NCI-H1417 (cell line): Measurements from ENCODE around the gene MSMO1.

Source experiments
- DNase-seq, 3 experiments: peaks; one replicate each; lab custom pipeline; 2025; lab: John Stamatoyannopoulos, UW

Gene MSMO1

DNA sequence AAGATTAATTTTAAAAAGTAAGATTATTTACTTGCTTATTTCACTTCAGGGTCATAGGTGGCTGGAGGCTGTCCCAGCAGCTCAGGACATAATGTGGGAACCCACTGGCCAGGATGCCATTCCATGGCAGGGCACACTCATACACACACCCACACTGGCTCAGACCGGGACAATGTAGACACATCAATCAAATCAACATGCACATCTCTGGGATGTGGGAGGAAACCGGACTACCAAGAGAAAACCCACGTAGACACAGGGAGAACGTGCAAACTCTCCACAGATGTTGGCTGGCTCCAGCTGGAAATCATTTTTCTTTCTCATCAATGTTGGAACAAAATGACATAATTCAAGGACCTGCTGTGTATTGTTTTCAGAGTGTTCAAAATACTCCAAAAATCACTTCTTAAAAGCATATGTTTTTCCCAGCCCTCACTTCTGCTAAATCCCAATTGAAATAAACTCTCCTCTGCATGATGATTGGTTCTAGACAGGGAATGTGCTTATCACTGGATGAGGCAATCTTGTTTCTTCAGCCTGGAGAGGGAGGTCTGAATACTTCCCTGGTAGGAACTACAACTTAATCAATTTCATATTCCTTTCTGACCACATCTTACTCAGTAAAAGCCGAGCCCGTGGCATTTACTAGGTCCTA, 32.7 kb downstream of the MSMO1 start:
- DNase-seq = no peak

DNA sequence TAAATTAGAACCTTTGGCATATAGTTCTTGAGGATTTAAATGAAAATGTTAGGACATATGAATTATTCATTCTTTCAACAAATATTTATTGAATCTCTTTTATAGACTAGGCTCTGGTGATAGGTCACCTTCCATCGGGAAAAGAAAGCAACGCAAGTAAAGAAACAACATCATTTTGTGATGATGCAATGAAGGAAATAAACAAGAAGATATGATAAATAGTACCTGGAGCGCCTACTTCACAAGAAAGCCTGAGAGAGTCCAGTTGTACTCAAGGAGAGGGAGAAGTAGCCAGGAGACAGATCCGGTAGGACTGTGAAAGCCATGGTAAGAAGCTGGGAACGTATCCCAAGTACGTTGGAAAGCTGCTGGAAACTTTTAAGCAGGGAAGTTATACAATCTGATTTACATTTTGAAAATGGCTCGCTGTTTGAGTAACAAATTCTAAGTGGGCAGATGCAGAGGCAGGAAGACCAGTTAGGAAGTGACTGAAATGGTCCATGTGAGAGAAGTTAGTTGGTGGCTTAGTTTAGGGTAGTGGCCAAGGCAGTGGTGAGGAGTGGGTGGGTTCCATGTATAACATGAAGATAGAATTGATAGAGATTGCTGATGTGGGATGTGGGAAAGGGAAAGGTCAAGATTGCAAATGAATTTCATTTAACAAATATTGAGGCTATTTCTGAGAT, 33.7 kb downstream of the MSMO1 start:
- no peak for DNase-seq

DNA sequence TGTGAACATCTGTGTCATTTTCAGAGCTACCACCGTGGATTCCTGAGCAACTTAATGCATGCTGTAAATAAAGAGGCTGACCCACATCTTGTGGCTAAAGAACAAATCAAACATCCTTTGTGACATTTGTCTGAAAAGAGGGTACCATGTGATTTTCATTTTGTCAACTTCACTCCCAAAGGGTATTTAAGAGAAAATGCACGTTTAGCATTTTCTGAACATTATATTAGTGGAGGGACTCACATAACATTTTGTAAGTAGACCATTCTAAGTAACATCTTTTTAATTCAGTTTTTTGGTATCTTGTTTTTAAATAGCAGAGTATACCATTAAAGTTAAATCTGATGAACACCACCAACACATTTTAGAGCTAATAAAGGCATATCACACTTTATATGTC, 34.3 kb downstream of the MSMO1 start:
- DNase-seq = no peak

DNA sequence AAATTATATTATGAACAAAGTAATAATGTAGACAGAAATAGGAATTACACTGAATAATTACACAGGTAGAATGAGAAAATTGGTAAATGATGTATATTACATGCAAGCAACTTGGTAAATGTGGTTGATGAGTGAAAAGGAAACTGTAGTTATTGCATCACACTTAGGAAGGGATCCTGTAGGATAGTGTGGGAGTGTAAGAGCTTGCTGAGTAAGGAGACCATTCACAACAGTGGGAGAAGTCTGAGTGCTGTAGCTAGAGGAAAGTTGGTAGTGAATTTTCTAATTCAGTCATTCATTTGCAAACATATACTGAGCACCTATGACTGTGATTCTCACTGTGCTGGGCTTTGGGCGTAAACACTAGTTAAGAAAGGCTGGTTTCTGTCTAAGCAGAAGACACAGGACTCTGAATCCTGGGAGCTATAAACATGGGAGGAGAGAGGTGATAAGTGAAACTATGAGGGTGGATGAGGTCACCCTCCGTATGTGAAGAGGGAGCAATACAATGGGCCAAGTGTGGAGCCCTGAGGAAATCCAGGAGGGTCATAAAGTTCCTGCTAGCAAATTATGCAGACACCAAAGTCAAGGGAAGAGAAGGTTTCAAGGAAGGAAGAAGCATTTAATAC, 37.1 kb downstream of the MSMO1 start:
- no peak for DNase-seq

DNA sequence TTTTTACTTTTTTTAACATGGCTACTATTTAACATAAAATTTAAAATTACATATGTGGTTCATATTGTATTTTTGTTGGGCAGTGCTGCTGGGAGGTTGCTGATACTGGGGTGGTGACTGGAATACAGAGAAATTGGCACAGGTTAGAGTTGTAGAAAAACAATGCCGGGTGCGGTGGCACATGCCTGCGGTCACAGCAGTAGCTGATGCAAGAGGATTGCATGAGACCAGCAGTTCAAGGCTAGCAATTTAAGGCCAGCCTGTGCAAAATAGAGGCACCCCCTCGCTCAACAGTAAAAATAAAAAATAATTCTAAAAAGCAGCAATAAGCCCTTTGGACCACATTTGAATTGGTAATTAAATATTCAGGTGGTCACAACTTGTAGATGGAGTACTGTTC, 39.6 kb downstream of the MSMO1 start:
- no peak for DNase-seq

DNA sequence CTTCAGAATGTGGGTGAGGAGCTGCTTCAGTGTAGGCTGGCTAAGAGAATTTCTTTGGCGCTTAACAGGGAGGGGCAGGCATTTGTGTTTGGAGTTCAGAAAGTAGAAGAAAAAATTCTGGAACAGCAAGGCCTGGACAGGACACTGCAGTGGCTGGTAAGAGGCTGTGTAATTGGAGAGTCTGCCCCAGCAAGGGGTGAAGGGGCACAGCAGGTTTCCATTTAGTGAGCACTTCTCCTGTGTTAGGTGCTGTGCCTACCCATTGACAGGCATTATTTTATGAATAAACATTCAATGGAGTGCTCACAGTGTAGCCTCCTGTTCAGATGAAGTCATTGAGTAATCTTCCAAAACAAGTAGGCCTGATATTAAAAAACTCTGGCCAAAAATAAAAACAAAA, 40.6 kb downstream of the MSMO1 start:
- DNase-seq = peak; percentile 36 to 77 (median 49)

DNA sequence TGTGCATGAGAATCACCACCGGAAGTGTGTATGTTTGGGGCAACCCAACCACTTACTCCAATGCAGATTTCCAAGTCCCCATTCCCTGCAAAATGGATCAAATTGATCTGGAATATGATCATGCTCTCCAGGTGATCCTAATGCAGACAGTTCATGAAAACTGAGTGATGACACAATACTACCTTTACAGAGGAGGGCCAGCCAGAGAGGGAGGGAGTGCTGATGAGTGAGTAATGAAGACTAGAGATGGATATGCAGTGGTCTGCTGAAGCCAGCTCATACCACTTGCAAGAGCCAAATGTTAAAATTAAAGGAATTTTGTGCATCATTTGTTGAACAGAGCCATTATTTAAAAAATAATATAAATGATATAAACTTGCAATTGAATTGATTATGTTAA, 41.1 kb downstream of the MSMO1 start:
- no peak for DNase-seq

DNA sequence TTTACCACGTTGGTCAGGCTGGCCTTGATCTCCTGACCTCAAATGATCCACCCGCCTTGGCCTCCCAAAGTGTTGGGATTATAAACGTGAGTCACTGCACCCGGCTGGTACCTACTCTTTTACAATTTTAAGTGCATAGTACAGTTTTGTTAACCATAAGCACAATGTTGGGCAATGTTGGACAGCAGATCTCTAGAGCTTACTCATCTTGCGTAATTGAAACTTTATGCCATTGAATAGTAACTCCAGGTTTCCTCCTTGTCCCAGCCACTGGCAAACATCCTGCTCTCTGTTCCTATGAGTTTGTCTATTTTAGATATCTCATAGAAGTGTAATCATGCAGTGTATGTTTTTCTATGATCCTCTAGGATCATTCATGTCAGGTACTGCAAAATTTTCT, 42.1 kb downstream of the MSMO1 start:
- no peak for DNase-seq

DNA sequence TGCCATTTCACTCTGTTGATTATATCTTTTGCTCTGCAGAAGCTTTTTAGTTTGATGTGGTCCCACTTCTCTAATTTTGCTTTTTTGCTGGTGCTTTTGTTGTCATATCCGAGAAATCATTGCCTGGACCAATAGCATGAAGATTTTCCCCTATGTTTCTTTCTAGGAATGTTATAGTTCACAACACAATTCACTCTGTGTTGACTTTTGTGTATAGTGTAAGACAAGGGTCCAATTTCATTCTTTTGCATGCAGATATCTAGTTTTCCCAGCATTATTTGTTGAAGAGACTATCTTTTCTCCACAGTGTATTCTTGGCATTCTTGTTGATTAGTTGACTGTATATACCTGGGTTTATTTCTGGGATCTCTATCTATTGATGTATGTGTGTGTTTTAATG, 43.1 kb downstream of the MSMO1 start:
- no peak for DNase-seq

DNA sequence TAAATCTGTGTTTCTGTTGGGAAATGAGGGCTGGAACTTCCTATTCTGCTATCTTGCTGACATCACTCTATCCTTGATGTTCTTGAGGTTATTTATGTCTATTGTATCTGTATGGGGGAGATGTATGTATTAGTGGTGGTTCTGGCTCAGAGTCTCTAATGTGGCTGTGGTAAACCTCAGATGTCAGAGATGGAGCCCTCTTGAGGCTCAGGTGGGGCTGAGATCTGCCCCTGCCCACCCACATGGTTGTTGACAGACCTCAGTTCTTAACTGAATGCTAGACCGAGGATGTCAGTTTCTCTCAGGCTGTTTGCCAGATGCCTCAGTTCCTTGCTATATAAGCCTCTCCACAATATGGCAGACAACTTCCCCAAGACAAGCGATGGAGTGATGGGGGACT, 48.0 kb downstream of the MSMO1 start:
- no peak for DNase-seq

DNA sequence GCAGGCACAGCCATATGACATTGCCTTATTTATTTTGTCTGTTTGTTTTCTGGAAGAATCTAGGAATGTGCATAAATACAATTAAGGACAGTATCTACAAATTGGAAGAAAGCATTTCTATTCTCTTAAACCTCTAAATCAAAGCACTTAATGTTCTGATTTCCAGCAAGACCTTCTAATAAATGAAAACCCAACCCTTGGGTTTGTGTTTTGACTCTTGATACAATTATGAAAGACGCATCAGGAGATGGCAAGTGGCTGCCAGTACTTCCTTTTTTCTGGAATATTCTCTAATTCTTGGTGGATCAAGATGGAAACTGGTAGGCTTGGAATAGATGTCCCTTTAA, 50.9 kb downstream of the MSMO1 start:
- DNase-seq = peak in 1 of 3 experiments; percentile 82

DNA sequence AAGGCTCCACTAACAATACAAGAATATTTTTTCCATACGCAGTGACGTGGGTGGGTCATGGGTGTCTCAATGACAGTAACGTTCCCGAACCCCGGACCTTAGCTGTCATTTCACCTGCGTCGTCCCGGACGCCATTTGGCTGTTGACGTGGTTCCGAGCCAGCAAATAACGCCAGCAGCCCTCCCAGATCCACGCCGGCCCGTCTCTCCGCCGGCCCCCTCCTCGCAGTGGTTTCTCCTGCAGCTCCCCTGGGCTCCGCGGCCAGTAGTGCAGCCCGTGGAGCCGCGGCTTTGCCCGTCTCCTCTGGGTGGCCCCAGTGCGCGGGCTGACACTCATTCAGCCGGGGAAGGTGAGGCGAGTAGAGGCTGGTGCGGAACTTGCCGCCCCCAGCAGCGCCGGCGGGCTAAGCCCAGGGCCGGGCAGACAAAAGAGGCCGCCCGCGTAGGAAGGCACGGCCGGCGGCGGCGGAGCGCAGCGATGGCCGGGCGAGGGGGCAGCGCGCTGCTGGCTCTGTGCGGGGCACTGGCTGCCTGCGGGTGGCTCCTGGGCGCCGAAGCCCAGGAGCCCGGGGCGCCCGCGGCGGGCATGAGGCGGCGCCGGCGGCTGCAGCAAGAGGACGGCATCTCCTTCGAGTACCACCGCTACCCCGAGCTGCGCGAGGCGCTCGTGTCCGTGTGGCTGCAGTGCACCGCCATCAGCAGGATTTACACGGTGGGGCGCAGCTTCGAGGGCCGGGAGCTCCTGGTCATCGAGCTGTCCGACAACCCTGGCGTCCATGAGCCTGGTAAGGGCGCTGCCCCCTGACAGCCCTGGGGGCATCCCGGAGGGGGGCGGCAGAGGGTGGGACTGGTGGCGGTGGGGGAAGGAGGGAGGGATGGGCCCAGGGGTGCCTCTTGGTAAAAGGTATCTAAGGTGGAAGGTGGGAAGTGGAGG, 51.5 kb downstream of the MSMO1 start, which contains the start of gene CPE:
Gene CPE, plus strand, starts transcription at position 264 of the 933 bp plus-strand sequence. Its CDS starts 214 bp downstream, at position 478.
- DNase-seq = peak; percentile 71 to 93 (median 92)

DNA sequence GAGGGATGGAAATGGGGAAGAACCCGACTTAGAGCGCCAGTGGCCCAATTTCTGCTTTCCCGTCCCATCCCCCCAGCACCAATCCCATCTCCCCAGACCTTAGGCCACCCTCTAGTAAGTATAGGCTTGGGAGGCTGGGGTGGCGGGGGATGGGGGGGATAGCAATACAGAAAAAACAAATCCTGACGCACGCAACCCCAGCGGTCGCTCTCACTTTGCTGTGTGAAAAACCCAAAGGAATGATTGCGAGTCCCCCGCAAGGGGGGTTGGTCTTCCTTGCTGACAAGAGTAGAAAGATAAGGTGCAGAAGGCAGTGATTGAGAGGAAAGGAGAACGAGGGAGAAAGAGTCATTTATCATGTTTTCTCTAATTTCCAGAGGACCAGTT, 52.2 kb downstream of the MSMO1 start:
- DNase-seq = peak; percentile 39 to 91 (median 87)

DNA sequence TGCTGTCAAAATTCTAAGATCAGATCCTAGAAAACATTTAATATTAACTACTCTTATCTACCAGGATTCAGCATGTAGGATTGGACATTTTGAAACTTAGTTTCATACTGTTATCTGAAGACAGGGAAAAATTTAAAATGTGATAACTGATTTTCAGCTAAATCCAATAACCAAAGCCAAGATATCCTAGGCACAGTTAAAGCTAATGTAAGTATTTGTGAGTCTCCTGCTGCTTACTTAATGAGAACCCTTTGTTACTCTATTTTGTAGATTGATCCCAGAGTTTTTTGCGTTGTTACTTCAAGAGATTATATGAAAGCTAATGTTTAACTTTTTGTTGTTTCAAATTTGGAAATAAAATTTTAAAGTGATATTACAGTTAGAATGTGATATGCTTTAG, 53.3 kb downstream of the MSMO1 start:
- DNase-seq = peak in 2 of 3 experiments; percentile 27 to 78

DNA sequence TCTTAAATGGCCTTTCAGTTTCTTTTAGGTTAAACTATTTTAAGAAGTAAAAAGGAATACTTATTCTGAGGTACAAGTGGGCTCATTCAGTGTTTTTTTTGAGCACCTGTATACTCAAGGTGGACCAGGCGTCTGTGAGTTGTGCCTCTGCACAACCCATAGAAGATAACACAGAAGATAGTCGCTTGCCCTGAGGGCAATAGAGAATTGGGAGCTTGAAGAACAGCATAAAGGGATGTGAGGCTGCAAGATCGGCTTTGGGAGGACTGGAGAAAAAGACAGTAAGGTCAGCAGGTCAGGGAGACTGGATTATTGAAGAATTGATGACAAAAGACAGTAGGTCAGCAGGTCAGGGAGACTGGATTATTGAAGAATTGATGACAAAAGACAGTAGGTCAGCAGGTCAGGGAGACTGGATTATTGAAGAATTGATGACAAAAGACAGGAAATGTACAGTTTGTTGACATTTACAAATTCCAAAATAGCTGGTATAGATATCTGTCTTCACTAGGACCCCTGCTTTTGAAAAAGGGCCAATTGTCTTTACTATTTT, 54.4 kb downstream of the MSMO1 start:
- peak in 2 of 3 experiments; percentile 29 to 72 for DNase-seq

DNA sequence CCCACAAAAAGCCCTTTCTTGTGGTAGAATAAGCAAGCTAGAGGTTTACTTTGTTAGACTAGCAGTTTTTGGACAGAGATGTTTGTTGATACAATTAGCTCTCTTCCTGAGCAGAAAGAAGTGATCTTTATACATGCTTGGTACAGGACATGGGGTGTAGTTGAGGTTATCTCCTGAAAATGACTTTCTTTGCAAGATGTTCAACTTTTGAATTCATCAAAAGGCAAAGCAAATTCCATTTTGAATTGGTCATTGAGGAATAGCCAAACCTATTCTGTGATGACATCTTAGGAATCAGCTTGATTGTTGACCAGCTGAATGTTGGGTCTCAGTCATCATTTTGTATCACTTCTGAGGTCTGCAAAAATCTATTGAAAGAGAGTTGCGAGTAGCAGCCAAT, 55.2 kb downstream of the MSMO1 start:
- peak in 1 of 3 experiments; percentile 47 for DNase-seq

DNA sequence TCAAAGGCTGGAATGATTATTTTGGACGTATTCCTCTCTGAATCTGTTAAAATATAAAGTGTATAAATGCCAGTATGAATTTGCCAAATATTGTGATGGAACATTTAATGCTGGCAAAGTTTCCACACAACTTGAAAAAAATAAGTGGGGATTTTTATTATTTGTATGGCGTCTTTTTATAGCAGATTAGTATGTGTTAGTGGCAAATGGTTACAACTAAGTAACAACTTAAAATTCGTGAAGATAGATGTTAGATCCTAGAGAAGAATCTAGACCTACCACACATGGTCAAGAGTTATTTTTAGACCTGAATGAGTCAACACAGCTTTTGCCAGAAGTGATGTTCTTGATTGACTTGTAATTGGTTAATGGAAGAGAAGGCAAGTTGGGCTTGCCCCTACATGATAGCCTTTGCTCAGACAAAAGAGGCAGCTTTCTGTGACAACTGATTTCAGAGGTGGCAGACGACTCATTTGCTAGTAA, 56.2 kb downstream of the MSMO1 start:
- DNase-seq = peak in 2 of 3 experiments; percentile 47 to 88

DNA sequence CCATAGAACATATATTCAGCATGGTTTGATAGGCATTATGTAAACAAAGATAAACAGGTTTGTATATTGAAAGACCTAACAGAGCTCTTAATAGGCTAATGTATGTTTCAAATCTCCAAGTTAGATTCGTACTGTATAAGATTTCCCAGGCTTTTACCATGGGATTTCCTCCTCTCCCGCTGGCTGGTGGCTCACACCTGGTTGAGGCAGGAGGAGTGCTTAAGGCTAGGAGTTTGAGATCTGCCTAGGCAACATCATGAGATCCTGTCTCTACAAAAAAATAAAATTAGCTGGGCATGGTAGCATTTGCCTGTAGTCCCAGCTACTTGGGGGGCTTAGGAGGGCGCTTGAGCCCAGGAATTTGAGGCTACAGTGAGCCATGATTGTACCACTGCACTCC, 56.7 kb downstream of the MSMO1 start:
- no peak for DNase-seq

DNA sequence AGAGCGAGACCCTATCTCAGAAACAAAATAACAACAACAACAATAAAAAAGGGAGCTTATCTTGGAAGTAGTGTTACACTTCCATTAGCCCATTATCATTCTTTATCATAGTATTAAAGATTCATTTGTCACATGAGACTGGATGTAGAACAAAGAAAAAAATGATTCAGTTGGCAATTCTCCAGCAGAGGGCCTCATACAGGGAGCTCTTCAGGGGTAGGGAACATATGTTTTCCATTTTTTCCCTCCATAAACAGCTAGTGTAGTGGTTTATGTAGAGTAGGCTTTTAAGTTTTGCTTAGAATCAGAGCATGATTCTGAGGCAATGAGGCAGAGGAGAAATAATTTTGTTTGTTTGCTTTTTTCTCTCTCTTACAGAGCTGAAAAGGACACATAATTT, 57.1 kb downstream of the MSMO1 start:
- peak; percentile 25 to 78 (median 74) for DNase-seq

DNA sequence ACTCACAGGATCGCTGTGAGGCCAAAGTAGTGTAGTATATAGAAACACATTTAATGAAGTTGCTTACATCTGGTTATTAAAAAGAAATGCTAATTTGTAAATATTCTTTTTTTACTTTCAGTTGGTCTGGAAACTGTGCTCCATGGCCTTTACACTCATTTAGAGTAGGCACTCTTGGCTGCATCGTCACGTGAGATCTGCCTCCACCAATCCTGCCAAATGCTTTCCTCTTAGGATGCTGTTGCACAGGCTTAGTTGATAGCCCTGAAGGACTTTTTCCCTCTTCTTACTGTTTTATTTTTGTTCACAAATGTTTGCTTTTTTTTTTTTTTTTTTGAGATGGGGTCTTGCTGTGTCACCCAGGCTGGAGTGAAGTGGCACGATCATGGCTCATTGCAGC, 57.7 kb downstream of the MSMO1 start:
- peak in 1 of 3 experiments; percentile 46 for DNase-seq

DNA sequence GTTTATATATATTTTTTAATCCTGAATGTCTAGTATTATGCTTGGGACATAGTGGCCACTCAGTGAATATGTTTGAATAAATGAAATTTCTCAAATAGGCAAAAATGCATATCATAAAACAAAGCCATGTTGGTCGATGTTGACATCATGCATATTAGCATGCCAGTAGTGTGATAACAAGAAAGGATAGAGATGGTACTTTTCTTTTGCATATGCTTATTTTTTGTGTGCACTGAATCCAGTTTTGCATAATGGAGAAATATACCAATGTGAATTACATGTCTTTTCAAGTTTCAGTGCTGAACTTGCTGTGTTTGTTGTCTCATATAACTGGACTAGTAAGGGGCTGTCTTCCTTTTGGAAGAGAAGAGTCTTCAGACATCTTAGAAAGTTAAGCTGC, 58.9 kb downstream of the MSMO1 start:
- DNase-seq = no peak

DNA sequence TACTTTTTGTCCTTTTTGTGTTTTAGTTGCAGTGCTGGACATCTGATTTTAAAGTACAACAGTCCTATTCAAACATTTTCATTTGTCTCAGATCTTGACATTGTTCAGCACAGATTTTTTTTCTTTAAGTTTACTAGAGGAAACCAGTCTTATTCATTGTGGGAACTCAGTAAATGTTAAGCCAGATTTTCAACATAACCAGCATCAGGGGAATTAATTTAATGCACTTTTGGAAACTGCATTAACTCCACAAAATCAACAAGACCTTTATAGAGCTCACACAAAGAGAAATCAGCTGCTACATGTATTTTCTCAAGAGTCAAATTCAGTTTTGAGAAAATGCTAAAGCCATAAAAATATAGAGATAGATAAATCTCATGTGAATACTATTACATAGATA, 61.3 kb downstream of the MSMO1 start:
- no peak for DNase-seq
